Myocyte (in vitro differentiated cells): Measurements from ENCODE around the gene GOLGA1. TPM values are rescaled to one million over a fixed set of nuclear protein-coding genes. Genes with fewer than 3 reads are reported as not detected.
A peak's percentile ranks its signal among the peaks of the same experiment; 100 is the strongest.
"Not testable (repeated sequence)": the region's sequence is repeated elsewhere in the genome, so short reads cannot be mapped to it uniquely, and the experiment has no call there.

Experiments used
- DNase-seq: peaks from one replicate; pipeline ENCODE4 v3.0.0-alpha.2; 2012; ENCODE audit warnings: low read depth
- total RNA-seq: library from RNA; depleted of rRNA; stranded (reverse); fragments of >200 nt; gene quantifications from 2 replicates; pipeline ENCODE4 v1.2.3, GENCODE V29; 2014

Gene GOLGA1
- total RNA-seq, 1 donor from 2014 or later = 17.3 TPM

DNA sequence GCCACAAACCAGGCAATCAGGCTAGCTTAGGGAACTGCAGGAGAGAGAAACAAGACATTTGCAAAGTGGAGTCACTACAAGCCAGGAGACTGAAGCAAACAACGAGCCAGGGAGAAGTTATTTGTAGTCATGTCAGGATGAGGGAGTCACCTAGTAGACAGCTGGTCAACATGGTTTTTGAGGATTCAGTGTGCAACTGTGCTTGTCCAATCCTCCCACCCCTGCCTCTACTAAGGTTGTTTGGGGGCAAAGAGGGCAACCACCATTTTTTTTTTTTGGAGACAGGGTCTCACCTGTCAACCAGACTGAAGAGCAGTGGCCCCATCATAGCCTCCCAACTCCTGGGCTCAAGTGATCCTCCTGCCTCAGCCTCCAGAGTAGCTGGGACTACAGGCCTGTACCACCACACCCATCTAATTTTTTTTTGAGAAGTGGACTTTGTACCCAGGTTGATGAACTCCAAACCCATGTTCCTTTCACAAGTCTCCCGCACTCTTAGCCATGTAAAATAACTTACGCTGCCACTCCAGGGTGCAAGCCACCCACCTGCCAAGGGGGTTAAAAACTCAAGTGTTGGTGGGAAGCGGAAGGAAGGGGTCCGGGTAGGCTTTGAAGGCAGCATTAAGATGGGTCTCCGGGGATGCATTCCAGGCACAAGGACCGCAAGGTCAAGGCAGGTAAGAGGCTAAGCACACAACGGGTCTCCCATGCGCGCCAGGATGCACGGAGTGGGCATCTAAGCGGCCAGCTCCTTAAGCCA lies 80.1 kb downstream of the GOLGA1 start:
- peak; percentile 71 for DNase-seq

DNA sequence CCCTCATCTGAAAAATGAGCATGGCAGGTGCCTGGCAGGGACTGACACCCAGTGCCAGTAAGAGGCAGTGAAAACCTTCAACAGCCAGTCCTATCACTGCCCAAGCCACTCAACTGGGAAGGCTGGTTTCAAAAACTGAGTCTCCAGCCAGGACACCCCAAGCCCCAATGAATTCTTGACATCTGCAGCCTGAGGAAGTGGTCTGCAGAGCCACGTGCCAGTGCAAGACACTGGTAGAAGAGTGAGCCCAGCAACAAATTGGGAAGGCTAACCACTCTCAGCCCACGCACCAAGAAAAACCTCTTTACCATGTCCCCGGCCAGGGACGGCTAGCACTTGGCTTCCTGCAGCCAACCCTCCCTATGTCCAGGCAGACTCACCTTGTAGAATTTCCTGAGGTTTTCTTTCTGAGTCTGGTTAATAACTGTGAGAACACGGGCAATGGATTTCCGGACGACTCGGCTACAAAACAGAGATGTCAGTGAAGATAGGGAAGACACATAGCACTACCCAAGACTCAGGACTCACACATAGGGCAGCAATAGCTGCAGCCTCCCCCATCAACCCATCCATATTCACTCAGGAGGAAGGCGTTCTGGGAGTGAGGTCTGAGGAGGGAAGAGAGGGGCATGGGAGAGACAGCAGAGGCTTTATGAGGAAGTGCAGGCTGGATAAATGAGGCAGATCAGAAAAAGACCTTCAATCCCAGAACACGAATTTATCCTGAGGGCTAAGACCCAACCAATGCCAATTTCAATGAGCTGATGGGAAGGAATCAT lies 80.9 kb downstream of the GOLGA1 start:
- peak; percentile 39 for DNase-seq

DNA sequence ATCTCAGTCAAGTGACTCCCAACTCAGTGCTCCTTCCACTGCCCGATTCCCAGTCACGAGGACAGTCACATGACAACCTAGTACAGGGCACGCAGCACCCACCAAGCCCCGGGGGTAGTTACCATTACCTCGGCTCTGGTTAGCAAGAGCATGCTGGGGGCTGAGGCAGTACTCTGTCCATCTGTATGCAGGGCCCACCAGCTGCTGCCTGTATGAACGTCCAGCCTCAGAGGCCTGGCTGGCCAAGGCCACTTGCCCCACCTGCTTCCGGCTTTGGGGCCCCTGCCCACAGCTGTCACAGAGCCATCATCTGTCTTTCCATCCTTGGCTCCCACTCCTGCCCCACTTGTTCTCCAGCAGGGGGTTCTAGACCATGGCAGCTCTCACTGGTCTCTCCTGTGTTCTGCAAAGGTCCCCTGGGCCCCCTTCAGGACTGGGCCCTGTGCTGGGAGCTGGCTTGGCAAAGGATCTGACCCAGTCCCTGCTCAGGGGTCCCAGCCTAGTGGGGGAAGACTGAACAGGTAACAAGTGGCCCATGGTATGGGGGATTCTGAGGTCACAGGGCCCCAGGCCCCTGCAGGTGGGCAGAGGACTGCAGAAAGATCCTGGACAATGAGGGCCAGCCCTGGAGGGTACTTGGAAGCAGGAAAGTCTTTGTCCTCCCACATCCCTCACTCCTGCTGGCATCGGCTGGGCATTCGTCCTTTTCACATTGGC lies 82.4 kb downstream of the GOLGA1 start:
- DNase-seq = peak; percentile 93

DNA sequence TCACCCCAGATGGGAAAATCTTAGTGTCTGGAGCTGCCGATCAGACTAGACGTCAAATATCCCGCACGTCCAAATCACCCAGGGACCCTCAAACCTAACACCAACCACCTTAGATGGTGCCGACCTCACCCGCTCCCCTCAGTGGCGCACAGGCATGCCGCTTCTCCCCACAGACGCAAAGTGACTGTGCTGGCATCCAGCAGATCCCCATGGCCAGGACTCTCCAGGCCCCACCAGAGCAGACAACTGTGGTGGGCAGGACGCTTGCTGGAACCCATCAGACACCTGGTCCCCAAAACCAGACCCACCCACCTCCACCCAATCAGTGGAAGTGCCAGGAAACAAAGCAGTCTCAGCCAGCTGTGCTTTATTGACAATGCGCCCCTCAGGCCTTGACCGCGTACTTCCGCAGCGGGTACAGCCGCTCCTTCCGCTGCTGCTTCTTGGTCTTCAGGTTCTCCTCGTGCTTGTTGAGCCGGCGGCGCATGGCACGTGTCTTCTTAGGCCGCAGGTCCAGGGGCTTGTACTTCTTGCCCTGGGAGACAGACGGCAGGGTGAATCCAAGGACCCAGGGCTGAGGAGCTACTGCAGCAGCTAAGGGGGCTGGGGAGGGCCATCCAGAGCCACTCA lies 83.2 kb downstream of the GOLGA1 start:
- no peak for DNase-seq

DNA sequence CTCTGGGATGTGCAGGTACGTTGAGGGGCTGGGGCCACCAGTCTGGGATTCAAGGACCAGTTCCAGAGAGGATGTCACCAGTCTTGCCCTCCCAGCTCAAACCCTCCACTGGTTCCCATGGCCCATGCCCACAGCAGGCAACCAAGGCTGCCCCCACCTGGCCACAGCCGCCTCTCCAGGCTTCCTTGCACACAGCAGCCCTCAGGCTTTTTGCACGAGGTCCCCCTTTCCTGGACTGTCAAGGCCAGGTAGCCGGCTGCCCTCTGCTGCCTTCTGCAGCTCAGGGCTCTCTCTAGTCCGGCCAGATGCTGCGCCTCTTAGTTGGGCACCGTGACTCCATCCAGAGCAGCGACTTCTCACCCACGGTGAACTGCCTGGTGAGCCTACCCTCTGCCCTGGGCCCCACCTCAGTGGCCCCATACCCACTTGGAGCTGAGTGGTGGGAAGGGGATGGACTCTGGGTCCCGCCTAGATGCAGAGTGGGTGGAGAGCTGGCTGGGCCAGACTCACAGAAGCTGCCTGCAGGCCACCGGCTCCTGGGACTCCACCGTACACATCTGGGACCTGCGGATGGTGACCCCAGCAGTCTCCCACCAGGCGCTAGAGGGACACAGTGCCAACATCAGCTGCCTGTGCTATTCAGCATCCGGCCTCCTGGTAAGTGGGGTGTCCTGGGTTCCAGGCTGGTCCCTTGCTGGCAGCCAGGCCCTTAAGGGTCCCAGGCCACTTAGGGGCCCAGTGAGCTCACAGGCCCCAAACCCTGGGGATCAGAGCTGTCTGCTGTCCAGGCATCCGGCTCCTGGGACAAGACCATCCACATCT lies 84.7 kb downstream of the GOLGA1 start:
- peak; percentile 35 for DNase-seq

DNA sequence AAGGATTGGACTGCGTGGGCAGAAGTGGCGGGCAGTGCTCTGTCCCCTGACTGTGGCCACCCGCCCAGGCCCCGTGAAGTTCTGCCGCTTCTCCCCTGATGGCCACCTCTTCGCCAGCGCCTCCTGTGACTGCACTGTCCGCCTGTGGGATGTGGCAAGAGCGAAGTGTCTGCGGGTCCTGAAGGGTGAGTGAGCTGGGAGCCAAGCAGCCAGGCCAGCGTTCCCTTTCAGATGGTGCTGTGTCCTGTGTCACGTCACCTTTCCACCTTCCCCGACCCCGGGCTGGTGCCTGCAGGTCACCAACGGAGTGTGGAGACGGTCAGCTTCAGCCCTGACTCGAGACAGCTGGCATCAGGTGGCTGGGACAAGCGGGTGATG lies 85.3 kb downstream of the GOLGA1 start:
- DNase-seq = no peak

DNA sequence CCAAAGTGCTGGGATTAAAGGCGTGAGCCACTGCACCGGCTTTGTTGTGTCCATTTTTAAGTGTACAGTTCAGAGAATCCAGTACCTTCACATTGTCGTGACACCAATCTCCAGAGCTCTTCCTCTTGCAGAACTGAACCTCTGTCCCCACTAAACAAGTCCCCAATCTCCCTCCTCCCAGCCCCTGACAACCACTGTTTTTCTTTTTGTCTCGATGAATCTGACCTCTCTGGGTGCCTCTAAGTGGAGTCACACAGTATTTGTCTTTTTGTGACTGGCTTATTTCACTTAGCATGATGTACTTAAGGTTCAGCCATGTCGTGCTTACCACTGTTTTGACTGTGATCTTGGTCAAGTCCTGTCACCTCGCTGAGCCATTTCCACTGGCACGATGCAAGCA lies 86.1 kb downstream of the GOLGA1 start:
- no peak for DNase-seq

DNA sequence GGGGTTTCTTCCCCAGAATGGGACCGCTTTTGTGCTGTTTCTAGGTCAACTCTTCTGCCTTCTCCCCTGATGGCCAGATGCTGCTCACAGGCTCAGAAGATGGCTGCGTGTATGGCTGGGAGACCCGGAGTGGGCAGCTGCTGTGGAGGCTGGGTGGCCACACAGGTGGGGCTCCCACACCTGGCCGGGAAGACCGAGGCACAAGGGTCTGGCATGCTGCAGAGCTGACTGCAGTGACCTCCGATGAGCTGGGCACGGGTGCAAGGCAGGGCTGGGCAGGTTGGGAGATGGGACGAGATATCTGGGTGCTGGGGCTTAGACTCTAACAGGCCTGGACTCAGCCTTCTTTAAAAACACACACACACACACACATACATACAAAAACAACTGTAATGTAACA lies 86.7 kb downstream of the GOLGA1 start:
- no peak for DNase-seq

DNA sequence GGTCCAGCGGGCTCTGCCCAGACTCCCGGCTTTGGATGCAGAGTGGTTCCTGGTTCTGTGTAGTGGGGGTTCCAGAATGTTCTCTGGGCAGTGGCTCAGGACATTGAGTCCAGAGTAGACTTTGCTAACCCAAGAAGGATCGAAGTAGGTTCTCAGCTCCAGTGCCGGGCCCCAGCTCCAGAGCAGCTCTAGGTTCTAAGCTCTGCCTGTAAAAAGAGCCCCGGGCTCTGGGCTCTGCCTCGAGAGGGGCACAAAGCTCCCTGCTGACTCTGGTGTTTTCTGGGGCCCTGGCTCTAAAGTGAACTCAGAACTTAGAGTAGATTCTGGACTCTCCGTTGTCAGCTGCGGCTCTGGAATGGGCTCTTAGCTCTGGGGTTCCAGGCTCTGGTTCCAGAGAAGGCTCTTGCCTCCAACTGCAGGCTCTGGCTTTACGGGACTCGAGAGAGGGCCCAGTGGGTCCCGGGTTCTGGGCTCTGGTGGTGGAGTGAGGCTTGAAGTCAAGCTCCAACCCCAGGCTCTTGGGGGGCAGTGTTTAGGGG lies 87.2 kb downstream of the GOLGA1 start:
- DNase-seq = no peak

DNA sequence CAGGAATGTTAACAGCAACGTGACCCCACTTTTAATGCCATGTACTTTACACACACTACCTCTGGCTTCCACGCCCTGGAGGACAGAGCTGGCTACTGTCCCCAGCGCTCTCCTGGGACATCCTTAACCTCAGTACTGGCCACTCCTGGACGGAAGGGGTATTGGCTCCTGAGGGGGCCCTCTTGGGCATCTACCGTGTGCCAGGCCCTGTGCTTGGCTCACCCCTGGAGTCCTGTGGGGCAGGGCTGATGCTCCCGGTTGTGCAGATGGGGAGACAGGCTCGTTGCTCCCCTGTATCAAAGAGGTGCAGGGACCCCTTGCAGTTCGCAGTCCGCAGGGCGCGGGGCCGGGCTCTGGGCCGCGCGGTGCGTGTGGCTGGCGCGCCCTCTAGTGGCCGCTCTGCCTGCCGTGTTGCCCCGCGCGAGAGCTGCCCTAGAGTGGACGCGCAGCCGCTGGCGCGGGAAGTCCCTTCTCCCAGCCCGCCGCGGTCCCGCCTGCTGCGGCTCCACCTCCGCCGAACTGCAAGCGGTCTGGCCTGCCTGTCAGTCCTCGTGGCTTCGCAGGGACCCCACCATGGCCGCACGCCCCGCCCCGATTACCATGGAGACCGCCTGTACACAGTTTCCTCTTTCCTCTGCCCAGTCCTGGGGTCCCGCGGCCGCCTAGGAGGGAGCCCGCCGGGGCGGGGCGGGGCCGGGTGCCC lies 87.9 kb downstream of the GOLGA1 start, which contains the start of gene WDR38:
WDR38 (plus strand) TSS at position 632 of the 703 bp plus-strand sequence. CDS start 72 bp downstream, outside the sequence.
- peak; percentile 88 for DNase-seq

DNA sequence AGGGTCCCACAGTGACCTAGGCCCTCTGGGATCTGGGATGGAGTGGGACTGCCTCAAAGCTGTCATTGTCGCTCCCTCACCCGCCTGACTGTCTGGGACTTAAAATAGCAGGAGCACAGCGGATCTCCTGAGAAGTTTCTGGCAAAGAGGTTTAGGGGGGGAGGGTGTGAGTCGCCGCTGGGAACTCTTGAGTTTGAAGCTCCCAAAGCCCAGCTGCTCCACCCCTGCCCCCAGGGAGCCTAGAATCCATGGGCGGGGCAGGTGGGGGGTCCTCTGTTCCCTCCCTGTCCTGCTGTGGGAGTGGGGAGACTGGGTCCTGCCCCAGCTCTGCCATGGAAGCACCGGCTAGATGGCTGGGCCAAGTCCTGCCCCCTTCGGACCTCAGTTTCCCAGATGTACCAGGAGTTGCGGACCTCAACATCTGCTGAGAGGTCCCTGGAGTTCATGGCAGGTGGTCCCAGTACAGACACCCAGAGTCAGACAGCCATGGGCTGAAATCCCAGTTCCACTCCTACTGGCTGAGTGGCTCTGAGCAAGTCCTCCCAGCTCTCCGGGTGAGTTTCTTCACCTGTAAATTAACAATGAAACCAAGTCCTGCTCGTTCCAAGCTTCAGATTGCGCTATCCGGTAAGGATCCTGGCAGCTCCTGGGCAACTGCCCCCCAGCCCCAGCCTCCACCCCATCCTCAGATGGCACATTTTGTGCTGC lies 88.6 kb downstream of the GOLGA1 start:
- peak; percentile 76 for DNase-seq

DNA sequence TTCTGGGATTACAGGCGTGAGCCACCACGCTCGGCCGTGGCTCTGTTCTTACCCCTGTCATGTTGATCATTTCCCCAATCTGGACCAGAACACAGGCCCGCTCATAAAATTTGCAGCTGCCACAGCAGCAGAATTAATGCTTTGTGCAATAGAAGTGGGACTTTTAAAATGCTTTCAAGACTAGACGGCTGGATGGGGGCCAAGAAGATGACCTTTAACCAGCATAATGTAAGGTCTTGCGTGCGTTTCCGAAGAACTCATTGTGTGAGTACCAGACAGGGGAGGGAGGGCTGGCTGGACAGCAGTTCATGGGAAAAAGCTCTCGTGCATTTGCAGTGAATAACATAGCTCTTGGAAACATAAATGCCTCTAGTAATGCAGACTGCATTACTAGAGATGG lies 91.1 kb downstream of the GOLGA1 start:
- peak; percentile 81 for DNase-seq

DNA sequence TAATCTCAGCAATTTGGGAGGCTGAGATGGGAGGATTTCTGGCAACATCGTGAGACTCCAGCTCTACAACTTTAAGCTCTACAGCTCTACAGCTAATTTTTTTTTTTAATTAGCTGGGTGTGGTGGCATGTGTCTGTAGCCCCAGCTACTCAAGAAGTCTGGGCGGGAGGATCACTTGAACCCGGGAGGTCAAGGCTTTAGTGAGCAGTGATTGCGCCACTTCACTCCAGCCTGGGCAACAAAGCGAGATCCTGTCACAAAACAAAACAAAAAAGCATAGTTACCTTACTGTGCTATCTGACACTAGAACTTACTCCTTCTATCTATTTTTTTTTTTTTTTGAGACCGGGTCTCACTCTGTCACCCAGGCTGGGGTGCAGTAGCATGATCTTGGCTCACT lies 93.9 kb downstream of the GOLGA1 start:
- DNase-seq = no peak

DNA sequence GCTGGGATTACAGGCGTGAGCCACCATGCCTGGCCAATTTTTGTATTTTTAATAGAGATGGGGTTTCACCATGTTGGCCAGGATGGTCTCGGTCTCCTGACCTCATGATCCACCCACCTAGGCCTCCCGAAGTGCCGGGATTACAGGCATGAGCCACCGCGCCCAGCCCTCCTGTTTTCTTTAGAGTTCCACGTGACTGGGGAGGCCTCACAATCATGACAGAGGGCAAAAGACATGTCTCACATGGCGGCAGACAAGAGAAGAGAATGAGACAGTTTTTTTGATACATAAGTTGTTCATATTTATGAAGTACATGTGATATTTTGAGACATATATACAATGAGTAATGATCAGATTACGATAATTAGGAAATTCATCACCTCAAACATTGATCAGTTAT lies 94.4 kb downstream of the GOLGA1 start:
- not testable (repeated sequence) for DNase-seq

DNA sequence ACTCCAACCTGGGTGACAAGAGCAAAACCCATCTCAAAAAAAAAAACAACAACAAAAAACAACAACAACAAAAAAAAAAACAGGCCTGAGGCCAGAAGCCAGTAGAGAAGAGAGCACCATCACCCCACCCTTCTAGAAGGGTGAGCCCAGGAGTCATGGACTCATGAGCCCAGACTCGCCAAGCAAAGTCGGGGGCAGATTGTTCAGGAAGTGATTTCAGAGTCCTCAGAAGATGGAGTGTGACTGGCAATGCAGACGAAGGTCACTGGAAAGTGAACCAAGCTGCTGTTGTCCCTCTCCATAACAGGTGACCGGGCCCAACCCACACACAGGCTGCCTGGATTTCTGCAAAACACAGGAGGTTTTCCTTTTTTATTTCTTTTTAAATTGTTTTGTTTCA lies 96.6 kb downstream of the GOLGA1 start:
- DNase-seq = no peak

DNA sequence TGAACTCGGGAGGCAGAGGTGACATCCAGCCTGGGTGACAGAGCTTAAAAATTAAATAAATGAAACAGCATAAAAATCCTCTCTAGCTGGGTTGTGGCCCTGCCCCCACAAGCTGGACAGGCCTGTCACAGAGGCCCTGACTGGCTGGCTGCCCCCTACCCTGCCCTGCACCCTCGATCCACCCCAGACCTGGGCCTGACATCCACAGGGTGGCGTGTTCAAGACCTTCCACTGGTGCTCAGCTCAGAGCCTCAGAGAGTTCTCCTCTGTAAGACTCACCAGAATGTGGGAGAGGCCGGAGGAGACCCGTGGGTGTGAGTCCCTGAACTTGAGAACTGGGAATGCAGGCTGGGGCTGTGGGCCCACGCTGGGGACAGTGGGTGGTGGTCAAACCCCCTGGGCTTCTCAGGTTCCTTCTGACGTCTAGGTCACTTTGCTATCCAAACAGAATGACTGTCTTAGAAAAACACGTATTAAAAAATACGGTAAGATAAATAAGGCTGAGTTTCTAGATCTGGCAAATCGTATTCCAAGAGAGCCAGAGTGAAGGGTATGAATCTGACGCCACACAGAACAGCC lies 97.3 kb downstream of the GOLGA1 start:
- peak; percentile 35 for DNase-seq

DNA sequence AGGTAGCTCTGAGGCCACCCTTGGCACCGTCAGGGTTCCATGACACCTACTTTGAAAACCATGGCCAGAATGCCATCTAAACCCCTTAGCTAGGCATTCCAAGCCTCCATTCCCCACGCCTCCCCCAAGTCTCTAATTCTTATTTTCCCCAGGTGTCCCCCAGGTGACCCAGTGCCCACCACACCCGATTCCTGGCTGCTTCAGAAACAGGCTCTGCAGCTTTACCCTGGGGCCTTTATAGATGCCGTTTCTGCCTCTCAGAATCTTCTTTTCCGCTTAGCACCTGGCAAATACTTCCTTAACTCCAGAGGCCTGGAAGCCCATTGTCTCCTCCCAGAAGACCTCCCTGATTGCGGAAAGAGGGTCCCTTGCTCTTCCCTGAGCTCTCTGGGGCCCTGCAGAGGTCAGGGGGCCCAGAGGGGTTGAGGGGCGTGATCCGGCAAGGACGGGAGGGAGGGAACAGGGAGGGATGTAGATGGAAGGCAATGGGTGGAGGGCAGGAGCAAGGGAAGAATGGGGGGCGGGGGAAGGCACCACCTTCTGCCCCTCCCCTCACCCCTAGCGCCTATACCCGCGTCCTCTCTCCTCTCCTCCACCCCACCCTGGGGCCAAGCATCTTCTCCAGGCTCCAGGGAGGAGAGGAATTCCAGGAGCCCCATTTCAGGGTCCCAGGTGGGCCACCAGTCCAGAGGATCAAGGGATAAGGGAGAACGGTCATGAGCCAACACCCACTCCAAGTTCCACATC lies 99.6 kb downstream of the GOLGA1 start:
- no peak for DNase-seq

DNA sequence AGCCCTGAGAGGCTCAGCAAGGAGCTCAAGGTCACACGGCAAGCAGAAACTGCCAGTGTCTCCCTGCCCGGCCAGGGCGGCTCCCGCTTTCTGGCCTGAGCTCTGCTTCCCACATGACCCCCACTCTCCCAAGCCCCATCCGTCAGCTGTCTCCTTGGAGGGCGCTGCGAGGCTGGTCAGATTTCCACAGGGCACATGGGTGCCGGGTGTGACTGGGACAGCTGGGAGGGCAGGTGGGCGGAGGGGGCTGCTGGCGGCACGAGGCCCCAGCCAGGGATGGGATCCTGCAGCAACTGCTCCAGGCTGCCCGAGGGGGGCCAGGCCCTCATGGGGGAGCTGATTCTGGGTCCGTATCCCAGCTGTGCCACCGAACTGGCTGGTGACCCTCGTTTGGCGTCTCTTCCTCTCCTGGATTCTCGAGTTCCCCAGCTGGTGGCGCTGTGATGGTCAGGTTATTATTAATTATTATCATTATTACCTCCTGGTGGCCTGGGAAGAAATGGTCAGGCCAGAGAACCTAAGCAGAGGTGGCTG lies 100.5 kb downstream of the GOLGA1 start:
- peak; percentile 99 for DNase-seq
